MM.1S (cell line): Measurements from ENCODE around the gene EIF2S1.

Source experiments
- CTCF ChIP-seq: fragments of 300-600 bp; sonication (generic); IDR thresholded peaks from 2 replicates; pipeline ENCODE4 v1.5.1; 2016; ENCODE audit warnings: antibody characterized with exemption, low read length, mixed read lengths
- EZH2phosphoT487 ChIP-seq: fragments of 300-600 bp; sonication (generic); IDR thresholded peaks from 2 replicates; pipeline ENCODE4 v1.6.1; 2018; ENCODE audit warnings: antibody characterized with exemption, low read length

- TF ChIP-seq CTCF (peak; percentile 34), EZH2phosphoT487 (no peak)
Observed at GRCh38 chr14:67335781-67336180, 24.3 kb upstream of the EIF2S1 start.
